Gastrocnemius medialis (tissue), 4 donors: Measurements from ENCODE around the gene COL25A1. TPM values are rescaled to one million over a fixed set of nuclear protein-coding genes. Genes with fewer than 3 reads are reported as not detected.

Experiments
- ATAC-seq, 2 donors: fragments of 150-250 bp; one replicate each; pipeline ENCODE4 v1.9.1; 2016
- DNase-seq, 2 donors: peaks; one replicate each; pipeline ENCODE4 v3.0.0-alpha.2; 2019
- H3K27ac ChIP-seq, 4 donors: fragments of 200-600 bp; sonication (generic); 1 replicate in 1 of 4; 2 replicates in 3 of 4; pipeline ENCODE4 v1.5.1; 2016 to 2018; ENCODE audit warnings: mild to moderate bottlenecking in 2 of 4, moderate library complexity in 1 of 4
- H3K27me3 ChIP-seq, 3 donors: fragments of 200-600 bp; sonication (generic) in 2 of 3; 1 replicate in 1 of 3; 2 replicates in 2 of 3; pipeline versions ENCODE4 v1.5.1 to v1.6.0; 2016 to 2019; ENCODE audit warnings: mild to moderate bottlenecking in 1 of 3, moderate library complexity in 1 of 3
- H3K36me3 ChIP-seq, 2 donors: fragments of 200-600 bp; sonication (generic) in 1 of 2; one replicate each; pipeline ENCODE4 v1.5.1; 2017 to 2018
- H3K4me1 ChIP-seq, 2 donors: fragments of 200-600 bp; sonication (generic) in 1 of 2; one replicate each; pipeline ENCODE4 v1.5.1; 2016 to 2017; ENCODE audit warnings: mild to moderate bottlenecking in 2 of 2
- H3K4me3 ChIP-seq, 4 donors: fragments of 200-600 bp; sonication (generic) in 3 of 4; 1 replicate in 1 of 4; 2 replicates in 3 of 4; pipeline ENCODE4 v1.5.1; 2016 to 2019; ENCODE audit warnings: mild to moderate bottlenecking in 2 of 4
- H3K9me3 ChIP-seq, 3 donors: fragments of 200-600 bp; sonication (generic) in 2 of 3; 1 replicate in 1 of 3; 2 replicates in 2 of 3; pipeline ENCODE4 v1.5.1; 2016 to 2019
- POLR2A ChIP-seq, 2 donors: fragments of 450-650 bp; IDR thresholded peaks; one replicate each; pipeline ENCODE4 v1.6.1; 2017; ENCODE audit warnings: antibody characterized with exemption in 2 of 2, mild to moderate bottlenecking in 2 of 2, moderate library complexity in 2 of 2
- in situ Hi-C, 4 donors: fragments of 200-750 bp; cut with MboI; loops; one replicate each; pipeline versions ENCODE4 v1.15.0 to v1.8.0; 2017; ENCODE audit warnings: low sequenced_read_pairs in 4 of 4
- intact Hi-C: fragments of 100-400 bp; cut with DNase I; formaldehyde crosslinking; loops from one replicate; pipeline ENCODE4 v1.15.1; 2023; ENCODE audit warnings: low total_unique reads
- total RNA-seq, 4 donors: library from RNA; depleted of rRNA; stranded (reverse); fragments of >200 nt; gene quantifications; one replicate each; pipeline versions ENCODE4 v1.1.0 to v1.2.3, GENCODE V29; 2016
- TF ChIP-seq, protein P1 (sequence below), 5 experiments: fragments of 450-650 bp in 3 of 5; fragments of 200-600 bp in 2 of 5; sonication (generic) in 2 of 5; IDR thresholded peaks in 4 of 5; conservative IDR thresholded peaks in 1 of 5; 1 replicate in 4 of 5; 2 replicates in 1 of 5; pipeline ENCODE4 v1.5.1; 2016 to 2019; ENCODE audit warnings: antibody characterized with exemption in 5 of 5, mild to moderate bottlenecking in 3 of 5, moderate library complexity in 3 of 5

COL25A1 gene
- total RNA-seq, 4 donors from 2014 or later = 0.27 to 2.0 (median 0.85) TPM; not detected in 1

DNA sequence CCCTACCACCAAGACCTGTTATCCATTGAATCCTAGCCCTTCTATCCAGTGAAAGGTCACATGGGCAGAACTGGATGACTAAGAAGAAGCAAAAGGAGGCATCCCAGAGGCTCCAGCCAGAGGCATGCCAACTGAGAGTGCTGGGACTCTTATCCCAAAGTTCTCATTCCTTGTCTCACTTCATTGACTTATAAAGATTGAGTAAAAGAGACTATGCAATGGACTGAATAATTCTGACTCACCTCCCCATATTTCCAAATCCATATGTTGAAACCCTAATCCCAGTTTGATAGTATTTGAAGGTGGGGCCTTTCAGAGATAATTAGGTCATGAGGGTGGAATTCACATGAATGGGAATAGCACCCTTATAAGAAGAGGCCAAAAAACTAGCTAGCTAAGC, 131.4 kb downstream of the COL25A1 start:
- Histone ChIP-seq H3K27me3 (no peaks in the 10 kb centered on the region), H3K4me1 (no peaks in the 10 kb centered on the region), H3K9me3 (no peaks in the 10 kb centered on the region), H3K4me3 (no peak overlapping the region), H3K27ac (no peak overlapping the region), H3K36me3 (no peaks in the 10 kb centered on the region)
- DNase-seq (no peak), ATAC-seq (no peak)
- in situ Hi-C loops (no loop called here), intact Hi-C loops (no loop called here)
- TF ChIP-seq, protein P1, sequence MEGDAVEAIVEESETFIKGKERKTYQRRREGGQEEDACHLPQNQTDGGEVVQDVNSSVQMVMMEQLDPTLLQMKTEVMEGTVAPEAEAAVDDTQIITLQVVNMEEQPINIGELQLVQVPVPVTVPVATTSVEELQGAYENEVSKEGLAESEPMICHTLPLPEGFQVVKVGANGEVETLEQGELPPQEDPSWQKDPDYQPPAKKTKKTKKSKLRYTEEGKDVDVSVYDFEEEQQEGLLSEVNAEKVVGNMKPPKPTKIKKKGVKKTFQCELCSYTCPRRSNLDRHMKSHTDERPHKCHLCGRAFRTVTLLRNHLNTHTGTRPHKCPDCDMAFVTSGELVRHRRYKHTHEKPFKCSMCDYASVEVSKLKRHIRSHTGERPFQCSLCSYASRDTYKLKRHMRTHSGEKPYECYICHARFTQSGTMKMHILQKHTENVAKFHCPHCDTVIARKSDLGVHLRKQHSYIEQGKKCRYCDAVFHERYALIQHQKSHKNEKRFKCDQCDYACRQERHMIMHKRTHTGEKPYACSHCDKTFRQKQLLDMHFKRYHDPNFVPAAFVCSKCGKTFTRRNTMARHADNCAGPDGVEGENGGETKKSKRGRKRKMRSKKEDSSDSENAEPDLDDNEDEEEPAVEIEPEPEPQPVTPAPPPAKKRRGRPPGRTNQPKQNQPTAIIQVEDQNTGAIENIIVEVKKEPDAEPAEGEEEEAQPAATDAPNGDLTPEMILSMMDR (IDR thresholded peaks at IDR 0.05 in 4 of 5, conservative IDR thresholded peaks at IDR 0.05 in 1 of 5) = no peak
- TF ChIP-seq POLR2A (IDR thresholded peaks at IDR 0.05) = no peak

DNA sequence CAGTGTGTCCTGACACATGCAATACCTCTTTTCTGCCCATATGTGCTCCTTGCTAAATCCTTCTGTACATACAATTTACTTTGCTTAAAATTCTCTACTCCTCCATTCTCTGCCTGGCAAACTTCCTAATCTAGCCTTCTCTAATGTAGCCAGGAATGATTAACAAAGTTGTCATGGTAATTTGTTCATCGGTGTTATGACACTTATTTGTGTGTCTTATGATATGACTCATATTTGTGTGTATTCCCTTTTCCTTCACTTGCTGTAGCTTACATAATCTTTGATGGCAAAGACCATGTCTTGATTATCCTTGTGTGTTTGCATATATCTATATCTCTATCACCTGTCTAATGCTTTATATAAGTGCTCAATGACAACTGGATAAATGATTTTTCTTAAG, 133.3 kb downstream of the COL25A1 start:
- Histone ChIP-seq H3K4me3 (no peak overlapping the region), H3K36me3 (no peaks in the 10 kb centered on the region), H3K27me3 (no peaks in the 10 kb centered on the region), H3K27ac (no peak overlapping the region), H3K9me3 (no peaks in the 10 kb centered on the region), H3K4me1 (no peaks in the 10 kb centered on the region)
- intact Hi-C loops (no loop called here), in situ Hi-C loops (no loop called here)
- ATAC-seq (no peak), DNase-seq (no peak)
- TF ChIP-seq, protein P1 (IDR thresholded peaks at IDR 0.05 in 4 of 5, conservative IDR thresholded peaks at IDR 0.05 in 1 of 5) = no peak
- no peak for TF ChIP-seq POLR2A (IDR thresholded peaks at IDR 0.05)

- Histone ChIP-seq H3K36me3 (no peaks in the 10 kb centered on the region), H3K4me1 (no peaks in the 10 kb centered on the region), H3K4me3 (no peak overlapping the region), H3K9me3 (no peaks in the 10 kb centered on the region), H3K27me3 (no peaks in the 10 kb centered on the region), H3K27ac (no peak overlapping the region)
- intact Hi-C loops = no loop called here
- DNase-seq = no peak
- ATAC-seq = no peak
- in situ Hi-C loops = no loop called here
- no peak for TF ChIP-seq POLR2A (IDR thresholded peaks at IDR 0.05)
- TF ChIP-seq, protein P1 (IDR thresholded peaks at IDR 0.05 in 4 of 5, conservative IDR thresholded peaks at IDR 0.05 in 1 of 5) = no peak
Observed at GRCh38 chr4:109166586-109166985, 135.9 kb downstream of the COL25A1 start.

DNA sequence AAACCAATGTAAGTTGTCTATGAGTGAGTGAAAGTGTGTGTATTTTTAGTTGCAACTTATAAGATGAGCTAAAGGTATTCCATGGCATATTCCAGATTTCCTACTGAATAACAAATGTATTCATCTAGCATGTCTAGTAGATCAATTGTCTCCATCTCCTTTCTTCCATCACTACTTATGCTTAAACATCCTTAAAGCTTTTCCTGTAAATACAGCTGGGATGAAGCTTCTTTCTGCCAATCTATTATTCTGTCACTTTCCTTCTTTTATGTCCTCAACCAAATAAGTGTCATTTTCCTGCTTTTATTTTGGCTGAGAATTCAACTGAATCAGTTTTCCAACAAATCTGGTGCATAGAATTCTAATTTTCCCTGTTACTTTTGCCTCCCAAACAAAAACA, 136.3 kb downstream of the COL25A1 start:
- Histone ChIP-seq H3K27ac (no peak overlapping the region), H3K4me1 (no peaks in the 10 kb centered on the region), H3K4me3 (no peak overlapping the region), H3K27me3 (no peaks in the 10 kb centered on the region), H3K36me3 (no peaks in the 10 kb centered on the region), H3K9me3 (no peaks in the 10 kb centered on the region)
- intact Hi-C loops (no loop called here), in situ Hi-C loops (no loop called here)
- ATAC-seq = no peak
- TF ChIP-seq POLR2A (IDR thresholded peaks at IDR 0.05) = no peak
- TF ChIP-seq, protein P1 (IDR thresholded peaks at IDR 0.05 in 4 of 5, conservative IDR thresholded peaks at IDR 0.05 in 1 of 5) = no peak
- no peak for DNase-seq

DNA sequence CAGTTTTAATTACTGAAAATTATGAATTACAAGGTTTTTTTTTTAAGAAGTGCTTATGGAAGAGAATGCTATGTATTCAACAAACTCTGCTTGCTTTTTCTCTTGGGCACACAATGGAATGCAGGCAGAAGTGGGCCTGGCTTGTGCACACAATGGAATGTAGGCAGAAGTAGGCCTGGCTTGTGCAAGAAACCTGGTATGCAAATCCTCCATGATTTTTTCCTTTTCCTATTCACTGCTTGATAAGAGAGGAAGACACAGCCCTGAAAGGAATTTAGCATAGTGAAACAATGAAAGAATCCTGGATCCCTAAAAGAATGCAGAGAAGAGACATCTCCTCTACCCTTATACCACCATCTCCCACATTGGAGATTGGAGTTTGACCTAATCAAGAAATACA, 138.4 kb downstream of the COL25A1 start:
- Histone ChIP-seq H3K27ac (no peak overlapping the region), H3K4me3 (no peak overlapping the region), H3K27me3 (no peaks in the 10 kb centered on the region), H3K36me3 (no peaks in the 10 kb centered on the region), H3K4me1 (no peaks in the 10 kb centered on the region), H3K9me3 (no peaks in the 10 kb centered on the region)
- in situ Hi-C loops (no loop called here), intact Hi-C loops (no loop called here)
- ATAC-seq (no peak), DNase-seq (no peak)
- TF ChIP-seq POLR2A (IDR thresholded peaks at IDR 0.05) = no peak
- TF ChIP-seq, protein P1 (IDR thresholded peaks at IDR 0.05 in 4 of 5, conservative IDR thresholded peaks at IDR 0.05 in 1 of 5) = no peak
